ENCODE results near the gene PNLIPRP3.
"Not testable (repeated sequence)": the region's sequence is repeated elsewhere in the genome, so short reads cannot be mapped to it uniquely, and the experiment has no call there.

PNLIPRP3 gene

GRCh38 chr10:116427671-116428070 lies at the start of gene PNLIPRP3:
Gene PNLIPRP3, plus strand, starts transcription at chr10:116427847. Its CDS starts 166 bp downstream, at chr10:116428013.
- DNase-seq, result no peak

GRCh38 chr10:116382290-116382689 lies 45.4 kb upstream of the PNLIPRP3 start:
- DNase-seq, result no peak

- no peak for DNase-seq
These were observed 42.3 kb upstream of the PNLIPRP3 start for GRCh38 chr10:116385311-116385710.

DNA sequence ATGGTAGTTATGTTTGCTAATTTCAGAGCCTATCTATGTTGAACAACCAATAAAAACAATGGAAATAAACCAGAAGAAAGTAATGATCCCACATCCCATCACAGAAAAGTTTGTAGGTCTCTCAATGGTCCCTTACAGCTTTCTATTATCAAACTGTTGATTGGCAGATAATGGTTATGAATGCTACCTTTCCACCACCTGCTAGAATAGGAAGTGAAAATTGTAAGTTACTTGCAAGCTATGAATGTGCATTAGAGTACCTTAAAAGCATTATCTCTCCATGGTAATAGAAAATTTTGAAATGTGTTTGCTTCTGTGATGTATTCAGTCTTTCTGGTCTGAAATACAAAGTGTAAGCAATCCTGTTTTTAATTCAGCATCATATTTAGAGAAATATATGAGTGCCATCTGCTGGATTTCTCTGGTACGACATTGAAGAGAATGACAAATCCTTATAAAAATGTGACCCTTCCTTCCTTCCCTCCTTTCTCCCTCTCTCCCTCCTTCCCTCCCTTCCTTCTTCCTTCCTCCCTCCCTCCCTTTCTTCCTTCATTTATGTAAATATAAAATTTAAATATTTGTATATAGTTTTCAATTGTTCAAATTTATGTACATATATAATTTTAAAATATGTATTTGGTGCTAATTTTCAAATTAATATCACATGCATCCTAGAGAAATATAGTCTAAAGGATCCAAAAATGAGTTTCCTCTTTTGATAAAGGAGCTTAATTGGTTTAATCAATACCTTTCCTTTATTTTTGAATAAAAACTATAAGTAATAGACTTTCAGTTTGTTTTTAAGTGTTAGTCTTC lies 41.4 kb upstream of the PNLIPRP3 start:
- DNase-seq, result peak; percentile 2

DNA sequence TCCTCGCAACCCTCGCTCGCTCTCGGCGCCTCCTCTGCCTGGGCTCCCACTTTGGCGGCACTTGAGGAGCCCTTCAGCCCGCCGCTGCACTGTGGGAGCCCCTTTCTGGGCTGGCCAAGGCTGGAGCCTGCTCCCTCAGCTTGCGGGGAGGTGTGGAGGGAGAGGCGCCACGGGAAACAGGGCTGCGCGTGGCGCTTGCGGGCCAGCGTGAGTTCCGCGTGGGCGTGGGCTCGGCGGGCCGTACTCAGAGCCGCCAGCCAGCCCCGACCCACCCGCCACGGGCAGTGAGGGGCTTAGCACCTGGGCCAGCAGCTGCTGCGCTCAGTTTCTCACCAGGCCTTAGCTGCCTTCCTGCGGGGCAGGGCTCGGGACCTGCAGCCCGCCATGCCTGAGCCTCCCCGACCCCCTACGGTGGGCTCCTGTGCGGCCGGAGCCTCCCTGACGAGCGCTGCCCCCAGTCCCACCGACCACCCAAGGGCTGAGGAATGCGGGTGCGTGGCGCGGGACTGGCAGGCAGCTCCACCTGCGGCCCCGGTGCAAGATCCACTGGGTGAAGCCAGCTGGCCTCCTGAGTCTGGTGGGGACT lies 34.3 kb upstream of the PNLIPRP3 start:
- DNase-seq, result not testable (repeated sequence)

GRCh38 chr10:116395223-116395985 lies 32.2 kb upstream of the PNLIPRP3 start:
- no peak for DNase-seq

DNA sequence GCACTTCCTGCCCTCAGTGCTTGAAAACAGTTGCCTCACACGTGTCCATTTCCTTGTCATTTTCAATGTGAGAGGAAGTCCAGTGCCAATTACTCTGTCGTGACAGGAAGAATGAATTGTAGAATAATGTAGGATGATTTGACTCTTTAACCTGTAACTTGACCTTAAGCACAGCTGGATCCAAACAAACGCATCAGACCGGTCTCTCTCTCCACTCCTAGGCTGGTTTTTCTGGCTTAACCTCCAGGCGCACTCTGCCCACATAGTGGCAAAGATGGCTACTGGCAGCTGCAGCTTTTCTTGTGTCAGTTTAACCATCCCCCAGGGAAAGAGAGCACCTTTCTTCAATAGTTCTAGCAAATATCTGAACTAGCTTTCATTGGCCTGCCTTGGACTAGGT lies 29.4 kb upstream of the PNLIPRP3 start:
- no peak for DNase-seq

- no peak for DNase-seq
These were observed 24.8 kb upstream of the PNLIPRP3 start for GRCh38 chr10:116402858-116403257.

DNA sequence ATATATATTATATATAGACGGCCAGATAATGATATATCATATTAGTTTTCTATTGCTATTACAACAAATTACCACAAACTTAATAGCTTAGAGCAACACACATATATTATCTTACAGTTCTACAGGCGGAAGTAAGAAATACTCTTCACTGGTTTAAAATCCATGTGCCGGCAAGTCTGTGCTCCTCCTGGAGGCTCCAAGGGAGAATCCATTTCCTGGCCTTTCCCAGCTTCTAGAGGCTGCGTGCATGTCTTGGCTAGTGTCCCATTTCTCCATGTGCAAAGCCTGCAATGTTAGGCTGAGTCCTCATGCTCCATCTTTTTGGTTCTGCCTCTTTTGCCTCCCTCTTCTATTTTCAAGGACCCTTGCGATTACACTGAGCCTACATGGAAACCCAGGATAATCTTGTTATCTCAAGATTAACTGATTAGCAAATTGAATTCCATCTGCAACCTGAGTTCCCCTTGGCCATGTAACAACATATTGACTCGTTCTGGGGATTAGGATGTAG lies 23.9 kb upstream of the PNLIPRP3 start:
- DNase-seq, result no peak

GRCh38 chr10:116408719-116409118 lies 18.9 kb upstream of the PNLIPRP3 start:
- DNase-seq, result no peak

DNA sequence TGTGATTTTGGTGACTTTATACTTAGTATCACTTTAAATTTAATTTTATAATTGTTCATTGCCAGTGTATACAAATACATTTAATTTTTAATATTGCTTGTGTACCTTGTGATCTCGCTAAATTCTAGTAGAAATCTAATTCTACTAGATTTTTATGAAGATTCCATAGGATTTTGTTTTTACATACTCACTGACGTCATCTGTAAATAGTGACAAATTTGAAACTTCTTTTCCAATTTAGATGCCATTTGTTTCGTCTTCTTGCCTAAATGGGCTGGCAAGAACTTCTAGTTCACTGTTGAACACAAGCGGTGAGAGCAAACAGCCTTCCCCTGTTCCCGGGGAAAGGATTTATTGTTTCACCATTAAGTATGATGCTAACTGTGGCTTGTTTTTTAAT lies 17.3 kb upstream of the PNLIPRP3 start:
- DNase-seq, result no peak

GRCh38 chr10:116417821-116418220 lies 9.8 kb upstream of the PNLIPRP3 start:
- DNase-seq, result no peak

- DNase-seq, result no peak
These were observed 9.3 kb upstream of the PNLIPRP3 start for GRCh38 chr10:116418389-116418788.

GRCh38 chr10:116421815-116422214 lies 5.8 kb upstream of the PNLIPRP3 start:
- no peak for DNase-seq

GRCh38 chr10:116429288-116429977 lies 1.8 kb downstream of the PNLIPRP3 start:
- DNase-seq, result no peak

GRCh38 chr10:116430288-116430687 lies 2.6 kb downstream of the PNLIPRP3 start:
- no peak for DNase-seq

GRCh38 chr10:116431598-116431997 lies 4.0 kb downstream of the PNLIPRP3 start:
- no peak for DNase-seq

- DNase-seq, result no peak
These were observed 9.5 kb downstream of the PNLIPRP3 start for GRCh38 chr10:116437076-116437692.

GRCh38 chr10:116440330-116441030 lies 12.8 kb downstream of the PNLIPRP3 start:
- DNase-seq, result no peak

DNA sequence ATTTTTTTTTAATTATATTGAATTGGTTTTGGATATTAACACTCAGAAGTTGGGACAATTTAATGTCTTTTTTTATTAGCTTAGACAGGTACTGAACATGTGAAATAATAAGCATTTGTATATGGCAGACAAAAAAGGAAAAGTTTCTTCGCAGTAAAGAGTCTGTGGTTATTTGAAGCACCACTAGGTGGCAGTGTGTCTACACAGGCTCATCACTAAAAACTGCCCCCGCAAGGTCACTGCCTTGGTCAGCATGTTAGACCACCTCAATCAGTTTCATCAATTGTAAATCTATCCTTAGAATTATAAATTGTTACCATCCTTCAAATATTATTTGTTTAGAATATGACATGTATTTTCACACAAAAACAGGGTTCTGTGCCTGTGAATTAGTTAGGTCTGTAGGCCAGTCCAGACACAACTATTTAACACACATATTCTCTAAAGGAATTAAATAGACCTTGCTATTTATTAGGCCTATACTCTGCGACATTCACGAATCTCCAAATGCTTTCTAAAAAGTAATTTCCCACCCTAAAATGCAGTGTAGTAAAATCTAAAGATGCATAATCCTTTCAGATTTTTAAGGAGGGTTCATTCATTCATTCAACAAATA lies 17.0 kb downstream of the PNLIPRP3 start:
- no peak for DNase-seq

GRCh38 chr10:116450861-116451260 lies 23.2 kb downstream of the PNLIPRP3 start:
- no peak for DNase-seq
